BJ (cell line): ENCODE measurements around the gene GOSR2. TPM values are rescaled to one million over a fixed set of nuclear protein-coding genes. Genes with fewer than 3 reads are reported as not detected.
"Not testable (repeated sequence)": the region's sequence is repeated elsewhere in the genome, so short reads cannot be mapped to it uniquely, and the experiment has no call there.

ENCODE experiments used
- CTCF ChIA-PET: fragments of 350-600 bp; formaldehyde crosslinking; extraction: SDS; loops from one replicate; lab custom pipeline; 2021; ENCODE audit warnings: antibody characterized with exemption, inconsistent platforms; lab: Yijun Ruan, JAX
- POLR2A ChIA-PET: fragments of 300-600 bp; sonication (Branson Sonifier 250); formaldehyde crosslinking; extraction: SDS; loops from one replicate; lab custom pipeline; 2021; ENCODE audit warnings: antibody characterized with exemption; lab: Charles Lee
- DNase-seq: peaks from one replicate; pipeline ENCODE4 v3.0.0-alpha.2; 2011; ENCODE audit warnings: low read depth
- H3K27me3 ChIP-seq: 2 replicates; pipeline ENCODE4 v1.6.0; 2011; ENCODE audit warnings: low read length; ENCODE audit not compliant: control insufficient read depth, insufficient read depth
- H3K36me3 ChIP-seq: 2 replicates; pipeline ENCODE4 v1.5.1; 2011; ENCODE audit warnings: low read length; ENCODE audit not compliant: control insufficient read depth, insufficient read depth
- H3K4me3 ChIP-seq: 2 replicates; pipeline ENCODE4 v1.5.1; 2011; ENCODE audit warnings: low read depth, mild to moderate bottlenecking, control low read depth, low read length
- polyA plus RNA-seq: library from polyadenylated mRNA; depleted of rRNA; stranded (reverse); fragments of >200 nt; gene quantifications from 2 replicates; pipeline ENCODE4 v1.2.3, GENCODE V29; 2011; rRNA removed
- small RNA-seq: library from RNA; depleted of rRNA; stranded (forward); fragments of <200 nt; gene quantifications from one replicate; pipeline ENCODE3, GENCODE V24; 2012; ENCODE audit warnings: low replicate concordance, low read depth; ENCODE audit not compliant: insufficient read length
- TF ChIP-seq, protein P1 (sequence below): IDR thresholded peaks from 2 replicates; pipeline ENCODE4 v1.5.1; 2011; ENCODE audit warnings: low read depth, mild to moderate bottlenecking, control low read depth, inconsistent platforms, low read length, moderate library complexity; ENCODE audit not compliant: insufficient read depth

GOSR2 gene
- polyA plus RNA-seq, 1 experiment: 72.8 TPM

- no peak overlapping the region for H3K4me3 ChIP-seq
- POLR2A ChIA-PET: no interaction called here
- no peak for DNase-seq
- CTCF ChIA-PET: no interaction called here
- TF ChIP-seq, protein P1, sequence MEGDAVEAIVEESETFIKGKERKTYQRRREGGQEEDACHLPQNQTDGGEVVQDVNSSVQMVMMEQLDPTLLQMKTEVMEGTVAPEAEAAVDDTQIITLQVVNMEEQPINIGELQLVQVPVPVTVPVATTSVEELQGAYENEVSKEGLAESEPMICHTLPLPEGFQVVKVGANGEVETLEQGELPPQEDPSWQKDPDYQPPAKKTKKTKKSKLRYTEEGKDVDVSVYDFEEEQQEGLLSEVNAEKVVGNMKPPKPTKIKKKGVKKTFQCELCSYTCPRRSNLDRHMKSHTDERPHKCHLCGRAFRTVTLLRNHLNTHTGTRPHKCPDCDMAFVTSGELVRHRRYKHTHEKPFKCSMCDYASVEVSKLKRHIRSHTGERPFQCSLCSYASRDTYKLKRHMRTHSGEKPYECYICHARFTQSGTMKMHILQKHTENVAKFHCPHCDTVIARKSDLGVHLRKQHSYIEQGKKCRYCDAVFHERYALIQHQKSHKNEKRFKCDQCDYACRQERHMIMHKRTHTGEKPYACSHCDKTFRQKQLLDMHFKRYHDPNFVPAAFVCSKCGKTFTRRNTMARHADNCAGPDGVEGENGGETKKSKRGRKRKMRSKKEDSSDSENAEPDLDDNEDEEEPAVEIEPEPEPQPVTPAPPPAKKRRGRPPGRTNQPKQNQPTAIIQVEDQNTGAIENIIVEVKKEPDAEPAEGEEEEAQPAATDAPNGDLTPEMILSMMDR: no peak
- H3K36me3 ChIP-seq: no peaks in the 10 kb centered on the region
- peaks cover 11% of the 10 kb centered on the region for H3K27me3 ChIP-seq
Measured at GRCh38 chr17:46984892-46985291, 61.9 kb downstream of the GOSR2 start.

DNA sequence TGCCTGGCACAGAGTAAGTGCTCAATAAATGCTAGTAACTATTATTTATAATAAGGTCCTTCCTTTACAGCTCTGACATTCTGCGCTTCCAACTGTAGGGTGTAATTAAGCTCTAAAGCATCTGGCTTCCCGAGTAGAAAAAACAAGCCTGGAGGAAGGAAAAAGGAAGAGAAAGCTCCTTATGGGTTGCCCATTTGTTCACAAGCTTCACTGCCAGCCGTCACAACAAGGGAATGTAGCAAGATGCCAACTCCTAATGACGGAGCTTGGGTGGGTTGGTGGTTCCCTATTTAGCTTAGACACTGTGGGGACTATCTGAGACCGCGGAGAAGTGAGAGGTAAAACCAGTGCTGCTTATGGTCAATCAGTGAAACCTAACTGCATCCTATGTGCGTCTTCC is 63.4 kb downstream of the GOSR2 start:
- H3K27me3 ChIP-seq: peaks cover 7% of the 10 kb centered on the region
- no peaks in the 10 kb centered on the region for H3K36me3 ChIP-seq
- no peak overlapping the region for H3K4me3 ChIP-seq
- DNase-seq: no peak
- ChIA-PET POLR2A (no interaction called here), CTCF (no interaction called here)
- TF ChIP-seq, protein P1: no peak

DNA sequence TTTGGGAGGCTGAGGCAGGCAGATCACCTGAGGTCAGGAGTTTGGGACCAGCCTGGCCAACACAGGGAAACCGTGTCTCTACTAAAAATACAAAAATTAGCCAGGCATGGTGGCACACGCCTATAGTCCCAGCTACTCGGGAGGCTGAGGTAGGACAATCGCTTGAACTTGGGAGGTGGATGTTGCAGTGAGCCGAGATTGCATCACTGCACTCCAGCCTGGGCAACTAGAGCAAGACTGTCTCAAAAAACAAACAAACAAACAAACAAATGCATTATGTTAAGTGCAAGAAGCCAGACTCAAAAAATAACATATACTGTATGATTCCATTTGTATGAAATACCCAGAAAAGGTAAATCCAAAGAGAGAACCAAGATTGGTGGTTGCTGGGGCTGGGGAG is 65.0 kb downstream of the GOSR2 start:
- H3K36me3 ChIP-seq, CTCF ChIA-PET, H3K27me3 ChIP-seq, H3K4me3 ChIP-seq, POLR2A ChIA-PET, DNase-seq: not testable (repeated sequence)

- CTCF ChIA-PET: interaction anchor here (0.6 to 1.2 kb wide), 3 partner anchors 12 to 27 kb away, joined by 3 to 6 read pairs (median 3); no protein-coding TSS in a partner anchor
Measured at GRCh38 chr17:46989637-46990431, 66.9 kb downstream of the GOSR2 start.

DNA sequence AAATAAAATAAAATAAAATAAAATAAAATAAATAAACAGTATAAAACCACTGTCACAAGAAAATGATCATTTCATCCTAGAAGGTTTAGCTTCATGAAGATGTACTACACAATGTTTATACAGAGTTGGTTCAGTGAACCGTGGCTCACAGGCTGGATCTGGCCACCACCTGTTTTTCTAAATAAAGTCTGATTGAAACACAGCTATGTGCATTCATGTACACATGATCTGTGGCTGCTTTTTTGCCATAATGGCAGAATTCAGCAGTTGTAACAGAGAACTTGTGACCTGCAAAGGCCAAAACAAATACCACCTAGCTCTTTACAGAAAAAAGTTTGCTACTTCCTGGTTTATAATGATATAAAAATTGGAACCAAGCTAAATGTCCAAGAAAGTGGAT is 68.7 kb downstream of the GOSR2 start:
- POLR2A ChIA-PET: no interaction called here
- CTCF ChIA-PET: interaction anchor here (0.9 to 1.7 kb wide), 3 partner anchors 10 to 149 kb away, joined by 4 to 5 read pairs (median 4); no protein-coding TSS in a partner anchor
- no peak for DNase-seq
- no peaks in the 10 kb centered on the region for H3K36me3 ChIP-seq
- TF ChIP-seq, protein P1: no peak
- peaks cover 4% of the 10 kb centered on the region; the same call in 1 of the 2 replicates for H3K27me3 ChIP-seq
- H3K4me3 ChIP-seq: no peak overlapping the region

More at GRCh38 chr17:46989637-46990431, 66.9 kb downstream of the GOSR2 start:
- Histone ChIP-seq H3K36me3 (no peaks in the 10 kb centered on the region), H3K27me3 (peaks cover 4% of the 10 kb centered on the region; the same call in 1 of the 2 replicates), H3K4me3 (no peak overlapping the region)
- no peak for DNase-seq
- TF ChIP-seq, protein P1: no peak
- POLR2A ChIA-PET: no interaction called here

Small RNA genes lying within 50 kb of the gene (small RNA-seq; reads per million reads assigned to genes)
- gene MIR5089 (not detected), gene RNU6ATAC3P (not detected)

Other genes starting within 250 kb of the GOSR2 start
- 2.8 TPM in 2 replicates for gene WNT3, start 104.5 kb upstream of the GOSR2 start, polyA plus RNA-seq
- not detected in 2 replicates for gene WNT9B, start 71.6 kb upstream of the GOSR2 start, polyA plus RNA-seq
- gene RPRML, start 56.1 kb downstream of the GOSR2 start, polyA plus RNA-seq: not detected in 2 replicates